HepG2 (cell line): ENCODE measurements around the gene PET100. TPM values are rescaled to one million over a fixed set of nuclear protein-coding genes. Genes with fewer than 3 reads are reported as not detected.

Experiments used
- ATAC-seq: fragments of 200-7000 bp; cut with Tn5 transposase; 3 replicates; pipeline ENCODE4 v1.9.1; 2020; ENCODE audit warnings: mild to moderate bottlenecking, moderate library complexity
- BruUV-seq: library from RNA; stranded (reverse); fragments of 400-500 nt; replicated peaks from 2 replicates; lab custom pipeline; 2021; lab: Mats Ljungman, UMichigan
- CTCF ChIA-PET: fragments of 300-600 bp; formaldehyde crosslinking; extraction: SDS; loops from one replicate; lab custom pipeline; 2021; ENCODE audit warnings: low total read pairs, inconsistent platforms, low intra/inter-chr PET ratio; lab: Yijun Ruan, JAX
- POLR2A ChIA-PET: fragments of 350-600 bp; sonication (Branson Sonifier 250); formaldehyde crosslinking; loops from one replicate; lab custom pipeline; 2020; ENCODE audit warnings: antibody characterized with exemption, inconsistent platforms; lab: Yijun Ruan, JAX
- DNase-seq: peaks from one replicate; pipeline ENCODE4 v3.0.0-alpha.2; 2015; ENCODE audit warnings: low spot score
- FAIRE-seq: peaks from 3 replicates; lab custom pipeline; 2011; peaks lifted over from hg19 to GRCh38; lab: Jason Lieb, UNC
- H2AFZ ChIP-seq: one replicate; pipeline ENCODE4 v1.6.1; 2011; ENCODE audit warnings: low read length, inconsistent platforms
- H3K27ac ChIP-seq: fragments of 300-600 bp; 3 replicates; pipeline ENCODE4 v1.8.0; 2011; ENCODE audit warnings: mixed run types, mild to moderate bottlenecking, mixed read lengths, low read length, inconsistent platforms; ENCODE audit not compliant: insufficient read depth; ENCODE audit errors: extremely low read length
- H3K27me3 ChIP-seq, 2 experiments: fragments of 200-600 bp in 1 of 2; 2 replicates in 1 of 2; 3 replicates in 1 of 2; pipeline versions ENCODE4 v1.6.0 to v1.8.0; 2011; ENCODE audit warnings: low read length in 2 of 2, mild to moderate bottlenecking in 2 of 2, moderate library complexity in 2 of 2, inconsistent platforms in 1 of 2; ENCODE audit not compliant: insufficient read depth in 2 of 2, control insufficient read depth in 1 of 2
- H3K36me3 ChIP-seq, 2 experiments: fragments of 200-600 bp in 1 of 2; replicated peaks in 1 of 2; 2 replicates in 1 of 2; 3 replicates in 1 of 2; pipeline versions ENCODE4 v1.5.1 to v1.8.0; 2011; ENCODE audit warnings: low read length in 2 of 2, inconsistent platforms in 1 of 2; ENCODE audit not compliant: insufficient read depth in 2 of 2, control insufficient read depth in 1 of 2
- H3K4me1 ChIP-seq: 2 replicates; pipeline ENCODE4 v1.5.1; 2012; ENCODE audit warnings: low read length, inconsistent platforms; ENCODE audit not compliant: insufficient read depth
- H3K4me2 ChIP-seq: 2 replicates; pipeline ENCODE4 v1.6.0; 2011; ENCODE audit warnings: low read depth, low read length, inconsistent platforms
- H3K4me3 ChIP-seq, 3 experiments: fragments of 200-600 bp in 1 of 3; sonication (generic), shearing (Covaris generic) in 1 of 3; replicated peaks in 1 of 3; 2 replicates each; pipeline ENCODE4 v1.5.1; 2011 to 2016; ENCODE audit warnings: low read length in 3 of 3, inconsistent platforms in 2 of 3, low read depth in 2 of 3, mild to moderate bottlenecking in 2 of 3, control low read depth in 1 of 3, mixed read lengths in 1 of 3; ENCODE audit not compliant: insufficient read depth in 1 of 3
- H3K79me2 ChIP-seq: one replicate; pipeline ENCODE4 v1.6.1; 2011; ENCODE audit warnings: low read length, inconsistent platforms; ENCODE audit not compliant: insufficient read depth
- H3K9ac ChIP-seq: 2 replicates; pipeline ENCODE4 v1.6.0; 2011; ENCODE audit warnings: mild to moderate bottlenecking, low read depth, low read length, inconsistent platforms; ENCODE audit not compliant: insufficient read depth
- H3K9me3 ChIP-seq: 2 replicates; pipeline ENCODE4 v1.5.1; 2012; ENCODE audit warnings: mild to moderate bottlenecking, low read length
- H4K20me1 ChIP-seq: 2 replicates; pipeline ENCODE4 v1.6.0; 2011; ENCODE audit warnings: inconsistent platforms, mild to moderate bottlenecking, low read length, moderate library complexity; ENCODE audit not compliant: insufficient read depth
- ARNT2 ChIP-seq: sonication (generic); formaldehyde crosslinking; IDR thresholded peaks from 2 replicates; pipeline ENCODE4 v1.8.0; 2022; ENCODE audit warnings: mild to moderate bottlenecking, low read depth, missing genetic modification reagents, moderate library complexity
- BHLHE40 ChIP-seq: IDR thresholded peaks from 2 replicates; pipeline ENCODE4 v1.6.1; 2011; ENCODE audit warnings: low read length, improper control_type of control experiment
- DNMT1 ChIP-seq: sonication (generic); formaldehyde crosslinking; IDR thresholded peaks from 2 replicates; pipeline ENCODE4 v1.5.1; 2020; ENCODE audit warnings: mild to moderate bottlenecking, missing genetic modification reagents
- ZBTB38 ChIP-seq: sonication (generic); formaldehyde crosslinking; IDR thresholded peaks from 2 replicates; pipeline ENCODE4 v1.5.1; 2020; ENCODE audit warnings: mild to moderate bottlenecking, missing genetic modification reagents
- ZNF276 ChIP-seq: sonication (generic); formaldehyde crosslinking; IDR thresholded peaks from 2 replicates; pipeline ENCODE4 v1.4.0; 2020; ENCODE audit warnings: mild to moderate bottlenecking, low read depth, missing genetic modification reagents
- ZNF317 ChIP-seq: sonication (generic); formaldehyde crosslinking; IDR thresholded peaks from 2 replicates; pipeline ENCODE4 v1.5.0; 2020; ENCODE audit warnings: mild to moderate bottlenecking, missing genetic modification reagents
- ZNF430 ChIP-seq: sonication (generic); formaldehyde crosslinking; IDR thresholded peaks from 2 replicates; pipeline ENCODE4 v1.9.0; 2021; ENCODE audit warnings: mild to moderate bottlenecking, missing genetic modification reagents
- ZNF484 ChIP-seq: sonication (generic); formaldehyde crosslinking; IDR thresholded peaks from 2 replicates; pipeline ENCODE4 v1.5.1; 2020; ENCODE audit warnings: mild to moderate bottlenecking, low read depth, missing genetic modification reagents, borderline replicate concordance
- ZNF557 ChIP-seq: sonication (generic); formaldehyde crosslinking; IDR thresholded peaks from 2 replicates; pipeline ENCODE4 v1.4.0; 2020; ENCODE audit warnings: missing genetic modification reagents
- ZNF629 ChIP-seq: sonication (generic); formaldehyde crosslinking; conservative IDR thresholded peaks from 2 replicates; pipeline ENCODE4 v1.5.0; 2020; ENCODE audit warnings: missing genetic modification reagents
- ZNF646 ChIP-seq: sonication (generic); formaldehyde crosslinking; IDR thresholded peaks from 2 replicates; pipeline ENCODE4 v1.9.0; 2021; ENCODE audit warnings: mild to moderate bottlenecking, missing genetic modification reagents
- WGBS: methylation state at CpG from one replicate; pipeline ENCODE4 v1.1.6; 2017; ENCODE audit warnings: low lambda C conversion rate; 5-methylcytosine and 5-hydroxymethylcytosine counted together
- in situ Hi-C: cut with HindIII; loops from 2 replicates; pipeline ENCODE4 v1.10.0; 2017; ENCODE audit warnings: low pct_unique_long_range_greater_than_20kb; ENCODE audit not compliant: extremely low pct_ligation_motif_present
- intact Hi-C: fragments of 100-400 bp; cut with micrococcal nuclease; formaldehyde crosslinking; loops from one replicate; pipeline ENCODE4 v1.10.0; 2022; ENCODE audit not compliant: unreplicated experiment
- polyA plus RNA-seq, 8 experiments: library from polyadenylated mRNA; depleted of rRNA in 3 of 8; stranded (reverse) in 7 of 8; unstranded in 1 of 8; fragments of >200 nt; fragmentation: Illumina TruSeq in 4 of 8; extraction: Trizol in 4 of 8; gene quantifications; 2 replicates each; pipeline versions ENCODE4 v1.2.1 to v1.2.3, GENCODE V29; 2011 to 2016; ENCODE audit warnings: low read depth in 4 of 8, missing spikeins in 1 of 8, mixed read lengths in 1 of 8; ENCODE audit not compliant: insufficient read depth in 1 of 8
- total RNA-seq, 5 experiments: library from RNA; depleted of rRNA; stranded (reverse); fragments of >200 nt; fragmentation: Illumina TruSeq; extraction: Trizol; gene quantifications; 2 replicates each; pipeline ENCODE4 v1.2.3, GENCODE V29; 2016; ENCODE audit warnings: low read depth in 1 of 5

PET100 gene
- total and polyA plus RNA-seq, 2 of the 13 experiments (the other 11 are each of a cell fraction or from before 2014, with no cell fraction given), result 22.3 to 66.5 TPM

- Histone ChIP-seq H3K9me3 (no peaks in the 10 kb centered on the region), H3K36me3 (peaks cover 0 to 1% of the 10 kb centered on the region in 2 experiments; a peak in 2 of 5 replicates), H3K4me2 (peak within 1 kb of the TSS; percentile 78), H3K4me3 (peak within 1 kb of the TSS; percentile 93 to 96 (median 95)), H2AFZ (no peak within 1 kb of the TSS), H4K20me1 (no peaks in the 10 kb centered on the region; the same call in 1 of the 2 replicates), H3K79me2 (peaks cover 7% of the 10 kb centered on the region), H3K27ac (peak within 1 kb of the TSS; percentile 61), H3K27me3 (no peaks in the 10 kb centered on the region; a peak in 1 of 5 replicates), H3K4me1 (peaks cover 23% of the 10 kb centered on the region), H3K9ac (peak within 1 kb of the TSS; percentile 85)
- 12% methylated on average over 24 of the region's 61 CpGs for WGBS
- DNase-seq, result peak; percentile 61
- in situ Hi-C loops (no loop called here), intact Hi-C loops (no loop called here)
- CTCF ChIA-PET, result no interaction called here
- POLR2A ChIA-PET, result interaction anchor here (0.7 to 1.5 kb wide), 3 partner anchors 15 to 44 kb away, joined by 4 to 12 read pairs (median 7); partner anchors contain the start of genes CAMSAP3 and TRAPPC5
- FAIRE-seq, result no peak
- no TSS peak for BruUV-seq
- peak; percentile 80 for ATAC-seq
- no peak for TF ChIP-seq ZNF646 (CRISPR knock-in tag)
- peak; percentile 71; the same call in 1 of the 2 replicates for TF ChIP-seq ZNF276
- TF ChIP-seq ARNT2, result peak; percentile 57; the same call in 1 of the 2 replicates
- 0 out of 2 replicates have a peak, but pooled peaks have one; percentile 47 for TF ChIP-seq ZNF557 (CRISPR knock-in tag)
- peak; percentile 86 for TF ChIP-seq ZBTB38
- 0 out of 2 replicates have a peak, but pooled peaks have one; percentile 25 for TF ChIP-seq ZNF430
- no peak for TF ChIP-seq ZNF484 (CRISPR knock-in tag)
- peak; percentile 68; the same call in 1 of the 2 replicates for TF ChIP-seq DNMT1 (CRISPR knock-in tag)
- TF ChIP-seq BHLHE40, result no peak
- TF ChIP-seq ZNF629 (CRISPR knock-in tag), result peak; percentile 37; the same call in 1 of the 2 replicates
- 0 out of 2 replicates have a peak, but pooled peaks have one; percentile 43 for TF ChIP-seq ZNF317 (CRISPR knock-in tag)
These were observed 7.2 kb downstream of the PET100 start, which contains the start of gene STXBP2 for GRCh38 chr19:7636691-7637373. STXBP2 (plus strand) TSS chr19:7637110; CDS start chr19:7637150, 40 bp downstream.
